HCT116 (cell line): ENCODE measurements around the gene RAB3C. TPM values are rescaled to one million over a fixed set of nuclear protein-coding genes. Genes with fewer than 3 reads are reported as not detected.

Source experiments
- ATAC-seq: fragments of 200-7000 bp; cut with Tn5 transposase; 2 replicates; pipeline ENCODE4 v1.9.1; 2020; ENCODE audit warnings: mild to moderate bottlenecking, moderate library complexity
- BruUV-seq: library from RNA; stranded (reverse); fragments of 400-500 nt; replicated peaks from 2 replicates; lab custom pipeline; 2021; lab: Mats Ljungman, UMichigan
- CTCF ChIA-PET: fragments of 300-600 bp; sonication (Branson Sonifier 250); formaldehyde crosslinking; loops from one replicate; lab custom pipeline; 2021; ENCODE audit warnings: antibody characterized with exemption; lab: Charles Lee
- POLR2A ChIA-PET: fragments of 300-600, 350-600 bp; sonication (Branson Sonifier 250); formaldehyde crosslinking; loops from one replicate; lab custom pipeline; 2021; ENCODE audit warnings: antibody characterized with exemption; lab: Charles Lee
- RAD21 ChIA-PET, 2 experiments: fragments of 300-600 bp; sonication (Branson Sonifier 250); formaldehyde crosslinking; loops; one replicate each; lab custom pipeline; 2023; ENCODE audit warnings: low total read pairs in 2 of 2; ENCODE audit not compliant: uncharacterized antibody in 2 of 2, unreplicated experiment in 2 of 2, low non-redundant PET in 1 of 2; lab: Charles Lee
- DNase-seq: peaks from one replicate; pipeline ENCODE4 v3.0.0-alpha.2; 2010; ENCODE audit warnings: low read depth, low spot score
- H2AFZ ChIP-seq: fragments of 200-600 bp; shearing (Covaris generic), sonication (generic); 2 replicates; pipeline ENCODE4 v1.6.1; 2017; ENCODE audit warnings: low read depth, mixed run types, mixed read lengths, antibody characterized with exemption, low read length; ENCODE audit not compliant: poor library complexity, severe bottlenecking
- H3K27ac ChIP-seq: 2 replicates; pipeline ENCODE4 v1.5.1; 2012; ENCODE audit warnings: low read depth, low read length
- H3K27me3 ChIP-seq: fragments of 200-600 bp; sonication (generic); 2 replicates; pipeline ENCODE4 v1.6.1; 2016; ENCODE audit warnings: mixed run types, low read length, mixed read lengths; ENCODE audit not compliant: insufficient read depth
- H3K36me3 ChIP-seq, 2 experiments: fragments of 200-500 bp in 1 of 2; fragments of 200-600 bp in 1 of 2; sonication (Bioruptor generic) in 1 of 2; sonication (generic) in 1 of 2; 2 replicates each; pipeline versions ENCODE4 v1.5.1 to v1.6.1; 2014 to 2016; ENCODE audit warnings: low read length in 2 of 2, inconsistent platforms in 1 of 2, mixed read lengths in 1 of 2, mixed run types in 1 of 2; ENCODE audit not compliant: insufficient read depth in 2 of 2, control insufficient read depth in 1 of 2
- H3K4me1 ChIP-seq, 2 experiments: fragments of 200-600 bp in 1 of 2; sonication (generic) in 1 of 2; 2 replicates each; pipeline versions ENCODE4 v1.5.1 to v1.6.1; 2012 to 2017; ENCODE audit warnings: low read length in 2 of 2, inconsistent platforms in 1 of 2, mild to moderate bottlenecking in 1 of 2, mixed read lengths in 1 of 2, mixed run types in 1 of 2, moderate library complexity in 1 of 2; ENCODE audit not compliant: insufficient read depth in 2 of 2, control insufficient read depth in 1 of 2
- H3K4me2 ChIP-seq: fragments of 200-600 bp; sonication (generic); 2 replicates; pipeline ENCODE4 v1.6.1; 2017; ENCODE audit warnings: mixed run types, low read length, mixed read lengths
- H3K4me3 ChIP-seq, 2 experiments: fragments of 200-600 bp in 1 of 2; sonication (generic) in 1 of 2; replicated peaks in 1 of 2; 2 replicates each; pipeline ENCODE4 v1.5.1; 2011 to 2016; ENCODE audit warnings: low read length in 2 of 2, control low read depth in 1 of 2, low read depth in 1 of 2, mild to moderate bottlenecking in 1 of 2, mixed read lengths in 1 of 2, mixed run types in 1 of 2
- H3K79me2 ChIP-seq: fragments of 200-600 bp; sonication (generic); 2 replicates; pipeline ENCODE4 v1.6.1; 2017; ENCODE audit warnings: mild to moderate bottlenecking, mixed run types, low read length, moderate library complexity, mixed read lengths; ENCODE audit not compliant: insufficient read depth
- H3K9ac ChIP-seq: fragments of 200-600 bp; sonication (generic); 2 replicates; pipeline ENCODE4 v1.6.1; 2016; ENCODE audit warnings: low read length, mixed read lengths
- H3K9me2 ChIP-seq: fragments of 200-600 bp; sonication (generic), shearing (Covaris generic); 2 replicates; pipeline ENCODE4 v1.6.1; 2017; ENCODE audit warnings: mixed run types, mild to moderate bottlenecking, moderate library complexity; ENCODE audit not compliant: insufficient read depth
- H3K9me3 ChIP-seq, 2 experiments: fragments of 200-500 bp in 1 of 2; fragments of 200-600 bp in 1 of 2; sonication (Bioruptor generic) in 1 of 2; sonication (generic) in 1 of 2; 2 replicates each; pipeline ENCODE4 v1.6.1; 2014 to 2017; ENCODE audit warnings: low read length in 2 of 2, mixed read lengths in 2 of 2, inconsistent platforms in 1 of 2, low read depth in 1 of 2, mild to moderate bottlenecking in 1 of 2, mixed run types in 1 of 2, moderate library complexity in 1 of 2; ENCODE audit not compliant: control insufficient read depth in 1 of 2, insufficient read depth in 1 of 2
- H4K20me1 ChIP-seq: fragments of 200-600 bp; sonication (generic), shearing (Covaris generic); 2 replicates; pipeline ENCODE4 v1.6.1; 2017; ENCODE audit warnings: mixed run types, mild to moderate bottlenecking, moderate library complexity; ENCODE audit not compliant: insufficient read depth
- CBX3 ChIP-seq: IDR thresholded peaks from 2 replicates; pipeline ENCODE4 v1.6.1; 2012; ENCODE audit warnings: low read depth
- CTCF ChIP-seq, 3 experiments: fragments of 200-600 bp in 1 of 3; sonication (generic) in 1 of 3; IDR thresholded peaks in 2 of 3; conservative IDR thresholded peaks in 1 of 3; 2 replicates each; pipeline ENCODE4 v1.5.1; 2012 to 2017; ENCODE audit warnings: low read depth in 2 of 3, low read length in 2 of 3, antibody characterized with exemption in 1 of 3, borderline replicate concordance in 1 of 3, control low read depth in 1 of 3, mild to moderate bottlenecking in 1 of 3, mixed read lengths in 1 of 3, mixed run types in 1 of 3, moderate library complexity in 1 of 3; ENCODE audit not compliant: insufficient read depth in 1 of 3
- EZH2 ChIP-seq: fragments of 200-600 bp; sonication (generic); IDR thresholded peaks from 2 replicates; pipeline ENCODE4 v1.6.1; 2017; ENCODE audit warnings: antibody characterized with exemption, mixed run types
- REST ChIP-seq: IDR thresholded peaks from 2 replicates; pipeline ENCODE4 v1.6.1; 2012; ENCODE audit warnings: low read depth
- ZNF274 ChIP-seq: fragments of 200-500 bp; sonication (Bioruptor generic); IDR thresholded peaks from 2 replicates; pipeline ENCODE4 v1.6.1; 2014; ENCODE audit warnings: mild to moderate bottlenecking, low read depth, low read length, inconsistent platforms
- intact Hi-C: fragments of 100-400 bp; cut with micrococcal nuclease; formaldehyde crosslinking; loops from 2 replicates; pipeline ENCODE4 v1.10.0; 2022
- total RNA-seq: library from RNA; stranded (reverse); gene quantifications from one replicate; pipeline ENCODE4 v1.2.1, GENCODE V29; 2021; ENCODE audit not compliant: unreplicated experiment

Gene RAB3C
- total RNA-seq, 1 experiment from 2014 or later, result not detected

GRCh38 chr5:58770136-58770535 lies 187.3 kb downstream of the RAB3C start:
- H2AFZ ChIP-seq, result no peak overlapping the region
- no peaks in the 10 kb centered on the region for H3K36me3 ChIP-seq
- ATAC-seq, result no peak
- peaks cover 26% of the 10 kb centered on the region; the same call in 1 of the 2 replicates for H3K27me3 ChIP-seq
- H3K4me1 ChIP-seq, result no peaks in the 10 kb centered on the region
- intact Hi-C loops, result no loop called here
- BruUV-seq, result no TSS peak
- no peaks in the 10 kb centered on the region for H4K20me1 ChIP-seq
- no peak; the same call in 1 of the 2 replicates for TF ChIP-seq EZH2
- TF ChIP-seq REST, result no peak
- no peak for TF ChIP-seq ZNF274
- no peak for TF ChIP-seq CTCF (IDR thresholded peaks at IDR 0.05 in 2 of 3, conservative IDR thresholded peaks at IDR 0.05 in 1 of 3; ENCODE audit: borderline replicate concordance in 1 of 3, insufficient read depth in 1 of 3, low read depth in 2 of 3, low read length in 2 of 3)
- TF ChIP-seq CBX3, result no peak
- TF ChIP-seq, all 23 proteins: peak for 0
- no peaks in the 10 kb centered on the region for H3K9me2 ChIP-seq
- H3K27ac ChIP-seq, result no peak overlapping the region
- CTCF ChIA-PET, result no interaction called here
- no peak overlapping the region for H3K4me2 ChIP-seq
- POLR2A ChIA-PET, result no interaction called here
- RAD21 ChIA-PET, result no interaction called here
- H3K4me3 ChIP-seq, result no peak overlapping the region
- H3K9ac ChIP-seq, result no peak overlapping the region
- H3K9me3 ChIP-seq, result no peaks in the 10 kb centered on the region
- DNase-seq, result no peak
- H3K79me2 ChIP-seq, result no peaks in the 10 kb centered on the region
